Adipocyte (in vitro differentiated cells): ENCODE data around the gene PCBP3.
"Not testable (repeated sequence)": the region's sequence is repeated elsewhere in the genome, so short reads cannot be mapped to it uniquely, and the experiment has no call there.

Experiments used
- DNase-seq: peaks from one replicate; pipeline ENCODE4 v3.0.0-alpha.2; 2015; ENCODE audit warnings: low read depth
- H3K27me3 ChIP-seq: replicated peaks from 2 replicates; pipeline ENCODE4 v1.7.0; 2013; ENCODE audit warnings: mild to moderate bottlenecking, low read length, moderate library complexity; ENCODE audit not compliant: control insufficient read depth, insufficient read depth
- H3K36me3 ChIP-seq: 2 replicates; pipeline ENCODE4 v1.7.0; 2013; ENCODE audit warnings: low read length, mild to moderate bottlenecking, moderate library complexity; ENCODE audit not compliant: control insufficient read depth, insufficient read depth, severe bottlenecking
- H3K4me1 ChIP-seq: 2 replicates; pipeline ENCODE4 v1.7.0; 2013; ENCODE audit warnings: mild to moderate bottlenecking, low read length, moderate library complexity; ENCODE audit not compliant: control insufficient read depth, insufficient read depth
- H3K4me3 ChIP-seq: 2 replicates; pipeline ENCODE4 v1.7.0; 2013; ENCODE audit warnings: mild to moderate bottlenecking, low read length, moderate library complexity
- H3K9ac ChIP-seq: 2 replicates; pipeline ENCODE4 v1.7.0; 2013; ENCODE audit warnings: mild to moderate bottlenecking, low read length, moderate library complexity
- H3K9me3 ChIP-seq: 2 replicates; pipeline ENCODE4 v1.7.0; 2013; ENCODE audit warnings: mild to moderate bottlenecking, low read length, moderate library complexity; ENCODE audit not compliant: control insufficient read depth

The PCBP3 gene

DNA sequence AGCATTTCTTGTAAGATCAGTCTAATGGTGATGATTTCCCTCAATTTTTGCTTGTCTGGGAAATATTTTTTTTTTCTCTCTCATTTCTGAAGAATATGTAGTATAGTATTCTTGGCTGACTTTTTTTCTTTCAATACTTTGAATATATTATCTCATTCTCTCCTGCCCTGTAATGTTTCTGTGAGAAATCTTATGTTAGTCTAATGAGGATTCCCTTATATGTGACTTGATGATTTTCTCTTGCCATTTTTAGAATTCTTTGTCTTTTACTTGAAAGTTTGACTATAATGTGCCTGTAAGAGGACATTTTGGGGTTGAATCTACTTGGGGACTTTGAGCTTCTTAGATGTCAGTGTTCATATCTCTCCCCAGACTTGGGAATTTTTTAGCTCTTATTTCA lies 40.0 kb upstream of the PCBP3 start:
- Histone ChIP-seq H3K9ac (no peak overlapping the region), H3K27me3 (peaks cover 42% of the 10 kb centered on the region), H3K4me1 (no peaks in the 10 kb centered on the region)

GRCh38 chr21:45604681-45605080 lies 38.8 kb upstream of the PCBP3 start:
- H3K9ac ChIP-seq, H3K36me3 ChIP-seq, DNase-seq, H3K4me1 ChIP-seq, H3K4me3 ChIP-seq: not testable (repeated sequence)
- Histone ChIP-seq H3K27me3 (peaks cover 42% of the 10 kb centered on the region), H3K9me3 (peaks cover 50% of the 10 kb centered on the region)

More for the DNA sequence above, 40.0 kb upstream of the PCBP3 start:
- peaks cover 51% of the 10 kb centered on the region for H3K9me3 ChIP-seq
- H3K4me3 ChIP-seq: peak overlapping the region; percentile 41
- no peak for DNase-seq
- no peaks in the 10 kb centered on the region for H3K36me3 ChIP-seq

DNA sequence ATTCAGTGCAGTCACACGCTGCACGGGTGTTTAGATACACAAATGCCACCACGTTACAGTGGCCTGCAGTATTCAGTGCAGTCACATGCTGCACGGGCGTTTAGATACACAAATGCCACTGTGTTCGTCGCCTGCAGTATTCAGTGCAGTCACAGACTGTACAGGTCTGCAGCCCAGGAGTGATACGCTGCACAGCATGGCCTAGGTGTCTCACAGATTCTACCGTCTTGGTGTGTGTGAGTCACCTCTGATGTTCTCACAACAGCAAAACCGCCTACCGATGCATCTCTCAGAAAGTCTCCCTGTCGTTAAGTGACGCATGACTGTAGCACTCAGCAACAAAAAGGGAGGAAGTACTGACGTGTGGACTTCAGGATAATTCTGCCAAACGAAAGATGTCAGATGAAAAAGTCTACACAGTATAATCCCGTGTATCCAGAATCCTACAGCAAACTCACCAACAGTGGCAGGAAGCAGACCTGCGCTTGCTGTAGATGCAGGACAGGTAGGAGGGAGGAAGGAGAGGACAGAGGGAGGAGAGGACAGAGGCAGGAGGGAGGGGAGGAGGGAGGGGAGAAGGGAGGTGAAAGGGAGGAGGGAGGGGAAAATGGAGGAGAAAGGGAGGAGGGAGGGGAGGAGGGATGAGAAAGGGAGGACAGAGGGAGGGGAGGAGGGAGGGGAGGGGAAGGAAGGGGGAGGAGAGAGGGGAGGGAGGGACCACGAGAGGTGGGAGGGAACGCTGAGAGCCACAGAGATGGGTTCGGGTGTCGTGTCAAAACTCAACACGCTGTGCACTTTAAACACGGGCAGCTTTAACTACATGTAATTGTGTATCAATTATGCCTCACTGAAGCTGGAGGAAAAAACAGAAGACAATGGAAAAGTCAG lies 36.3 kb upstream of the PCBP3 start:
- Histone ChIP-seq H3K4me3 (no peak overlapping the region), H3K9ac (no peak overlapping the region), H3K27me3 (peaks cover 51% of the 10 kb centered on the region), H3K4me1 (peaks cover 2% of the 10 kb centered on the region), H3K9me3 (peaks cover 25% of the 10 kb centered on the region), H3K36me3 (no peaks in the 10 kb centered on the region)
- no peak for DNase-seq

DNA sequence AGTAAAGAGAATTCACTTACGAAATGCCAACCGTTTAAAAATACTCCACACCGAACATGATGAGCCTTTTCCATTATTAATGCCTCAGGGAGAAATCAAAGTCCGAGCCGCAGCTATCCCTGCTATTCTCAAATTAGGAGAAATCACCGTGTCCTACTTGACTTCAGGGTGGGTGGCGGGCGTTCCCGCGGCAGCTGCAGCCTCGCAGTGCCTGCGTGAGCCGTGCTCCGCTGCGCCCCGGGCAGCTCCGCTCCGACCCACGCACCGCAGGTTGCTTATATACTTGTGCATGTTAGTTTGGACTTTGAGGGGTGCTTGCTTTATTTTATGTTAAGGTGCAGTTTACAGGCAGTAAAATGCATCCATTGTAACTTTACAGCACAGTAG lies 35.6 kb upstream of the PCBP3 start:
- Histone ChIP-seq H3K36me3 (no peaks in the 10 kb centered on the region), H3K4me3 (no peak overlapping the region), H3K4me1 (peaks cover 4% of the 10 kb centered on the region), H3K9me3 (peaks cover 19% of the 10 kb centered on the region), H3K27me3 (peaks cover 56% of the 10 kb centered on the region), H3K9ac (no peak overlapping the region)
- no peak for DNase-seq

DNA sequence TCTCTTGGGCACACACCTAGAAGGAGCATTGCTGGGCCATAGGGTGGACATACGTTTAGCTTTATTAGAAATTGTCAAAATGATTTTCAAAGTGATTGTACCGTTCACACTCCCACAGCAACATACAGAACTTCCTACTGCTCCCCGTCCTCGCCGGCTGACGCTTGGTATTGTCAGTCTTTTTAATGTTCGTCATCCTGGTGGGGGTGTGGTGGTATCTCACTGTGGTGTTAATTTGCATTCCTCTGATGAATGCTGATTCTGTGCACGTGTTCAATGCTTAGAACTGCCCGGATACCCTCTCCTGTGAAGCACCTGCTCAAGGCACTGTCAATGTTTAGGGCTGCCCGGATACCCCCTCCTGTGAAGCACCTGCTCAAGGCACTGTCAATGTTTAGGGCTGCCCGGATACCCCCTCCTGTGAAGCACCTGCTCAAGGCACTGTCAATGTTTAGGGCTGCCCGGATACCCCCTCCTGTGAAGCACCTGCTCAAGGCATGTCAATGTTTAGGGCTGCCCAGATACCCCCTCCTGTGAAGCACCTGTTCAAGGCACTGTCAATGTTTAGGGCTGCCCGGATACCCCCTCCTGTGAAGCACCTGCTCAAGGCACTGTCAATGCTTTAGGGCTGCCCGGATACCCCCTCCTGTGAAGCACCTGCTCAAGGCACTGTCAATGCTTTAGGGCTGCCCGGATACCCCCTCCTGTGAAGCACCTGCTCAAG lies 34.6 kb upstream of the PCBP3 start:
- peaks cover 56% of the 10 kb centered on the region for H3K27me3 ChIP-seq
- not testable (repeated sequence) for H3K4me1 ChIP-seq, H3K36me3 ChIP-seq, H3K4me3 ChIP-seq, H3K9me3 ChIP-seq, H3K9ac ChIP-seq, DNase-seq

DNA sequence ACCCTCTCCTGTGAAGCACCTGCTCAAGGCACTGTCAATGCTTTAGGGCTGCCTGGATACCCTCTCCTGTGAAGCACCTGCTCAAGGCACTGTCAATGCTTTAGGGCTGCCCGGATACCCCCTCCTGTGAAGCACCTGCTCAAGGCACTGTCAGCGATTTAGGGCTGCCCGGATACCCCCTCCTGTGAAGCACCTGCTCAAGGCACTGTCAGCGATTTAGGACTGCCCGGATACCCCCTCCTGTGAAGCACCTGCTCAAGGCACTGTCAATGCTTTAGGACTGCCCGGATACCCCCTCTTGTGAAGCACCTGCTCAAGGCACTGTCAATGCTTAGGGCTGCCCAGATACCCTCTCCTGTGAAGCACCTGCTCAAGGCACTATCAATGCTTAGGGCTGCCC lies 33.9 kb upstream of the PCBP3 start:
- not testable (repeated sequence) for H3K9ac ChIP-seq, DNase-seq, H3K9me3 ChIP-seq, H3K4me3 ChIP-seq, H3K36me3 ChIP-seq
- peaks cover 10% of the 10 kb centered on the region for H3K4me1 ChIP-seq
- H3K27me3 ChIP-seq: peaks cover 55% of the 10 kb centered on the region

DNA sequence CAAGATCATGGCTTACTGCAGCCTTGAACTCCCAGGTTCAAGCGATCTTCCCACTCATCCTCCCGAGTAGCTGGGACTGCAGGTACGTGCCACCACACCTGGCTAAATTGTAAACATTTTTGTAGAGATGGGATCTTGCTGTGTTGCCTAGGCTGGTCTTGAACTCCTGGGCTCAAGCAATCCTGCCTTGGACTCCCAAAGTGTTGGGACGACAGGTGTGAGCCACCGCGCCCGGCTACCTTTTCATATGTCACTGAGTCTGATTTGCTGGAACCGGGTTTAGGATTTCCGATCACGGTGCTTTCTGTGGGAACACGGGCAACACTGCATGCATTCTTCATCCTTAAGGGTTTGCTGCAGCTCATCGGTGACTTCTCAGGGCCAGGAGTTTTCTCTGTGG lies 32.2 kb upstream of the PCBP3 start:
- H3K4me1 ChIP-seq: peaks cover 10% of the 10 kb centered on the region
- no peak for DNase-seq
- peaks cover 66% of the 10 kb centered on the region for H3K27me3 ChIP-seq
- no peak overlapping the region for H3K9ac ChIP-seq
- no peaks in the 10 kb centered on the region for H3K36me3 ChIP-seq
- H3K4me3 ChIP-seq: no peak overlapping the region
- no peaks in the 10 kb centered on the region for H3K9me3 ChIP-seq

DNA sequence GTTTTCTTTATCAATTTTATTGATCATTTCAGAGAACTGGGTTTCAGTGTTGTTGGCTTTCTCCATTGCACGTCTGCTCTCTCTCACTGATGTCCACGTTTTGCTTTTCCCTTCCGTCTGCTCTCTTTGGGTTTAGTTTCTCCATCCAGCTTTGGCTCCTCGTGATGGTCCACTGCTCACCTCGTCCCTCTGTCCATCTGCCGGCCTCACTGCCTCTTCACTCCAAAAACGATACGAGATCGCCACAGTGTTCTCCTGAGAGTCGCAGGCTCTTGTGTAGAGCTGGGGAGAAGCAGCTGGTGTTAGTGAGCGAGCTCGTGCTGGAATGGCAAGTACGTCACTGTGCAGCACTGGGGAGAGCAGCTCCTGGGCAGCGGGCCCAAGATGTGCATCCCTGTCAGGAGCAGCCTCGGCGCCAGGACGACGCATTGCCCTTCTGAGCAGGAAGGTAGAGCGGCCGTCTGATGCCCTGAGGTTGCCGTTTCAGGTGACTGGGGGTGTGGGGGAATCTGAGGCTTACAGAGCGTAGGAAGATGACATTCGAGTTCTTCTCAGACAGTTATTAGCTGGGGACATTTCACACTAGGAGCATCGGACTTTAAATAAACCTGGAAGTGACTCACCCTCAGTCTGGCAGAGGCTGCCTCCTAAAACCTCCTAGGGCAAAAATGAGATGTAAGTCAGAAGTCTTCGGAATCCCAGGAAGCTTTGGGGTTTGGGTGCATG lies 31.4 kb upstream of the PCBP3 start:
- peak; percentile 19 for DNase-seq
- H3K9me3 ChIP-seq: no peaks in the 10 kb centered on the region
- H3K27me3 ChIP-seq: peaks cover 66% of the 10 kb centered on the region
- no peak overlapping the region for H3K9ac ChIP-seq
- no peak overlapping the region for H3K4me3 ChIP-seq
- H3K36me3 ChIP-seq: no peaks in the 10 kb centered on the region
- peaks cover 10% of the 10 kb centered on the region for H3K4me1 ChIP-seq

DNA sequence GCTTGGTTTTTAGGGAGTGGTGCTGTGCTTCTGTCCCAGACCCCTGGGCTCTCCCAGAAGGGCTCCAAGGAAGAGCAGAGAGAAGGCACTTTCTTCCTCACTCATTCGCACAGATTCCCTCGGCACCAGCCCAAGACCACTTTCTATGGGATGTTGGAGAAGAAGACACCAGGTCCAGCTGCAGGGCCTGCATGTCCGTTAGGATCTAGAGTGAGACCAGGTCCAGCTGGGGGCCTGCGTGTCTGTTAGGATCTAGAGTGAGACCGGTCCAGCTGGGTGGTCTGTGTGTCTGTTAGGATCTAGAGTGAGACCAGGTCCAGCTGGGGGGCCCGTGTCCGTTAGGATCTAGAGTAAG lies 30.9 kb upstream of the PCBP3 start:
- not testable (repeated sequence) for H3K4me3 ChIP-seq, H3K9ac ChIP-seq, H3K9me3 ChIP-seq, DNase-seq, H3K36me3 ChIP-seq
- Histone ChIP-seq H3K4me1 (peaks cover 12% of the 10 kb centered on the region), H3K27me3 (peaks cover 62% of the 10 kb centered on the region)

DNA sequence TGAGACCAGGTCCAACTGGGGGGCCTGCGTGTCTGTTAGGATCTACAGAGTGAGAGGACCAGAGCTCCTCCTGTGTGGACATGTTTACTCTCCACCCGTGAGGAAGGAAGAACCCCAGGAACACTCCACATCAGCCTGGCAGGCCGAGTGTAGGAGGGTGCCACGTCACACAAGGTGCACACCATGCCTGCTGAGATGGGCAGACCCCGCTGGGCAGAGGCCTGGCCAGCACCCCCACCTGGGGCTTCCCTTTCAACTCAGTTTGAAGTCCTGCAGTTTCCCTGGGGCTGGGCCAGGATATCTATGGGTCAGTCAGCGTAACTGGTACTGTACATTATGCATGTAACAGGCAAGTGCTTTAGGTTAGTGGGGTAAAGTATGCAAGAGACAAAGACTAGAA lies 30.1 kb upstream of the PCBP3 start:
- DNase-seq: no peak
- Histone ChIP-seq H3K9ac (no peak overlapping the region), H3K4me3 (peak overlapping the region; percentile 58), H3K9me3 (no peaks in the 10 kb centered on the region), H3K4me1 (peaks cover 19% of the 10 kb centered on the region), H3K36me3 (no peaks in the 10 kb centered on the region), H3K27me3 (peaks cover 55% of the 10 kb centered on the region)

DNA sequence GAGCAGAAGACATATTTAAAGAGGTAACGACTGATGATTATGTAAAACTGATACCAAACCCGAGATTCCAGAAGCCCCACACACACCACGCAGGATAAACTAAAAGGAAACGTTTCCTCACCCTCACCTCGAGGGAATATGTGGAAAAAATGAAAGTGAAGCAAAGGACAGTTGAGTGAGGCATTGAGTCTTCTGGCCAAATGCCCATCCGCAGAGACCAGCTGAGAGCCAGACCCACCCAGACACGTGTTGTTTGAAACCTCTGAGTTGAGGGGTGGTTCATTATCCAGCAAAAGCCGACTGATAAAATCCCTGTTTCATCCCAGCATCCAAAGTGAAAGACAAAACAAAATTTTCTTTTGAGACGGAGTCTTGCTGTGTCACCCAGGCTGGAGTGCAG lies 29.6 kb upstream of the PCBP3 start:
- H3K4me3 ChIP-seq: peak overlapping the region; percentile 58
- no peaks in the 10 kb centered on the region for H3K36me3 ChIP-seq
- no peaks in the 10 kb centered on the region for H3K9me3 ChIP-seq
- H3K9ac ChIP-seq: no peak overlapping the region
- no peak for DNase-seq
- peaks cover 24% of the 10 kb centered on the region for H3K4me1 ChIP-seq
- peaks cover 50% of the 10 kb centered on the region for H3K27me3 ChIP-seq
